HL-60/S4 (cell line): ENCODE measurements around the gene UBE2G2.

ENCODE experiments used
- in situ Hi-C: fragments of 300-500 bp; cut with MboI; formaldehyde crosslinking; loops from 2 replicates; pipeline ENCODE4 v1.14.3; 2022; ENCODE audit warnings: low sequenced_read_pairs

Gene UBE2G2

GRCh38 chr21:44801468-44802395, at the start of gene UBE2G2:
TSS of gene UBE2G2 (minus strand) at chr21:44801820. CDS start at chr21:44801748, 72 bp downstream.
- in situ Hi-C loops, result no loop called here

GRCh38 chr21:44850905-44851657, 49.5 kb upstream of the UBE2G2 start:
- in situ Hi-C loops, result no loop called here

- in situ Hi-C loops, result no loop called here
Measured at GRCh38 chr21:44850208-44850800, 48.7 kb upstream of the UBE2G2 start.

- in situ Hi-C loops, result no loop called here
Measured at GRCh38 chr21:44849616-44850130, 48.1 kb upstream of the UBE2G2 start.

GRCh38 chr21:44848821-44849521, 47.4 kb upstream of the UBE2G2 start:
- in situ Hi-C loops, result no loop called here

- in situ Hi-C loops, result no loop called here
Measured at GRCh38 chr21:44847261-44848056, 45.8 kb upstream of the UBE2G2 start.

GRCh38 chr21:44846485-44847260, 45.1 kb upstream of the UBE2G2 start:
- in situ Hi-C loops, result no loop called here

- in situ Hi-C loops, result no loop called here
Measured at GRCh38 chr21:44846224-44846484, 44.5 kb upstream of the UBE2G2 start.

- in situ Hi-C loops, result no loop called here
Measured at GRCh38 chr21:44845418-44846223, 44.0 kb upstream of the UBE2G2 start.

- in situ Hi-C loops, result no loop called here
Measured at GRCh38 chr21:44844256-44844655, 42.6 kb upstream of the UBE2G2 start.

GRCh38 chr21:44842721-44843445, 41.3 kb upstream of the UBE2G2 start:
- in situ Hi-C loops, result no loop called here

- in situ Hi-C loops, result no loop called here
Measured at GRCh38 chr21:44842087-44842486, 40.5 kb upstream of the UBE2G2 start.

GRCh38 chr21:44840771-44841170, 39.2 kb upstream of the UBE2G2 start:
- in situ Hi-C loops, result no loop called here

GRCh38 chr21:44838951-44839350, 37.3 kb upstream of the UBE2G2 start:
- in situ Hi-C loops, result no loop called here

- in situ Hi-C loops, result no loop called here
Measured at GRCh38 chr21:44838039-44838895, 36.6 kb upstream of the UBE2G2 start.

GRCh38 chr21:44837537-44837936, 35.9 kb upstream of the UBE2G2 start:
- in situ Hi-C loops, result no loop called here
